H9 (cell line): ENCODE results near the gene NEDD4. TPM values are rescaled to one million over a fixed set of nuclear protein-coding genes. Genes with fewer than 3 reads are reported as not detected.
"Not testable (repeated sequence)": the region's sequence is repeated elsewhere in the genome, so short reads cannot be mapped to it uniquely, and the experiment has no call there.

ENCODE experiments used
- DNase-seq: peaks from one replicate; pipeline ENCODE4 v3.0.0-alpha.2; 2017
- H2AFZ ChIP-seq: one replicate; pipeline ENCODE4 v1.6.1; 2013; ENCODE audit warnings: mild to moderate bottlenecking, low read length, control low read depth, moderate library complexity
- H2AK5ac ChIP-seq: 2 replicates; pipeline ENCODE4 v1.6.1; 2013; ENCODE audit warnings: low read length, control low read depth, mixed read lengths; ENCODE audit not compliant: insufficient read length
- H2BK120ac ChIP-seq: one replicate; pipeline ENCODE4 v1.6.1; 2013; ENCODE audit warnings: low read depth, mild to moderate bottlenecking, low read length, control low read depth, inconsistent platforms; ENCODE audit not compliant: poor library complexity, severe bottlenecking
- H2BK12ac ChIP-seq: 2 replicates; pipeline ENCODE4 v1.6.1; 2013; ENCODE audit warnings: low read length, control low read depth, mixed read lengths, low read depth; ENCODE audit not compliant: insufficient read length
- H2BK15ac ChIP-seq: 2 replicates; pipeline ENCODE4 v1.6.1; 2013; ENCODE audit warnings: low read depth, low read length, control low read depth
- H2BK20ac ChIP-seq: one replicate; pipeline ENCODE4 v1.6.1; 2013; ENCODE audit warnings: low read depth, mild to moderate bottlenecking, low read length, control low read depth, inconsistent platforms; ENCODE audit not compliant: poor library complexity, severe bottlenecking
- H2BK5ac ChIP-seq: 2 replicates; pipeline ENCODE4 v1.6.1; 2013; ENCODE audit warnings: low read length, control low read depth, mixed read lengths; ENCODE audit not compliant: insufficient read length
- H3K14ac ChIP-seq: 2 replicates; pipeline ENCODE4 v1.6.1; 2013; ENCODE audit warnings: low read length, control low read depth; ENCODE audit not compliant: insufficient read depth
- H3K18ac ChIP-seq: 2 replicates; pipeline ENCODE4 v1.6.1; 2013; ENCODE audit warnings: low read depth, mild to moderate bottlenecking, mixed read lengths, low read length, control low read depth; ENCODE audit not compliant: insufficient read length
- H3K23ac ChIP-seq: 2 replicates; pipeline ENCODE4 v1.6.1; 2013; ENCODE audit warnings: low read length, control low read depth, mixed read lengths, low read depth; ENCODE audit not compliant: insufficient read length
- H3K23me2 ChIP-seq: 2 replicates; pipeline ENCODE4 v1.6.1; 2013; ENCODE audit warnings: low read depth, mild to moderate bottlenecking, mixed read lengths, low read length, control low read depth; ENCODE audit not compliant: insufficient read length, poor library complexity, severe bottlenecking
- H3K27ac ChIP-seq: 2 replicates; pipeline ENCODE4 v1.5.1; 2013; ENCODE audit warnings: low read length, control low read depth, mixed read lengths, low read depth; ENCODE audit not compliant: insufficient read length
- H3K27me3 ChIP-seq: 2 replicates; pipeline ENCODE4 v1.6.1; 2013; ENCODE audit warnings: low read length, control low read depth, inconsistent platforms; ENCODE audit not compliant: insufficient read depth
- H3K4ac ChIP-seq: 2 replicates; pipeline ENCODE4 v1.6.1; 2013; ENCODE audit warnings: low read depth, mild to moderate bottlenecking, control low read depth, inconsistent platforms, low read length, moderate library complexity
- H3K4me1 ChIP-seq: 2 replicates; pipeline ENCODE4 v1.6.1; 2013; ENCODE audit warnings: low read length, control low read depth, inconsistent platforms; ENCODE audit not compliant: insufficient read depth
- H3K4me2 ChIP-seq: 2 replicates; pipeline ENCODE4 v1.6.1; 2013; ENCODE audit warnings: low read length, control low read depth, mixed read lengths; ENCODE audit not compliant: insufficient read length, insufficient read depth
- H3K56ac ChIP-seq: 2 replicates; pipeline ENCODE4 v1.6.1; 2013; ENCODE audit warnings: low read depth, mild to moderate bottlenecking, mixed read lengths, low read length, control low read depth; ENCODE audit not compliant: insufficient read length
- H3K79me1 ChIP-seq: 2 replicates; pipeline ENCODE4 v1.6.1; 2013; ENCODE audit warnings: low read depth, mild to moderate bottlenecking, moderate library complexity, low read length, control low read depth, inconsistent platforms; ENCODE audit not compliant: insufficient read depth, poor library complexity, severe bottlenecking
- H3K79me2 ChIP-seq: 2 replicates; pipeline ENCODE4 v1.6.1; 2013; ENCODE audit warnings: low read length, control low read depth, inconsistent platforms; ENCODE audit not compliant: insufficient read depth
- H3K9ac ChIP-seq: 2 replicates; pipeline ENCODE4 v1.6.1; 2013; ENCODE audit warnings: low read length, control low read depth, mixed read lengths; ENCODE audit not compliant: insufficient read length; ENCODE audit errors: extremely low read depth
- H3K9me3 ChIP-seq: one replicate; pipeline ENCODE4 v1.6.1; 2013; ENCODE audit warnings: low read depth, low read length, inconsistent platforms; ENCODE audit not compliant: control insufficient read depth
- H3T11ph ChIP-seq: one replicate; pipeline ENCODE4 v1.6.1; 2013; ENCODE audit warnings: mild to moderate bottlenecking, low read length, control low read depth, inconsistent platforms
- H4K20me1 ChIP-seq: one replicate; pipeline ENCODE4 v1.6.1; 2013; ENCODE audit not compliant: control insufficient read depth, insufficient read length, insufficient read depth
- H4K5ac ChIP-seq: 2 replicates; pipeline ENCODE4 v1.6.1; 2013; ENCODE audit warnings: low read depth, mild to moderate bottlenecking, mixed read lengths, low read length, control low read depth; ENCODE audit not compliant: insufficient read length
- H4K8ac ChIP-seq: replicated peaks from 2 replicates; pipeline ENCODE4 v1.6.1; 2013; ENCODE audit warnings: low read length, control low read depth, mixed read lengths, low read depth; ENCODE audit not compliant: insufficient read length
- H4K91ac ChIP-seq: 2 replicates; pipeline ENCODE4 v1.6.1; 2013; ENCODE audit warnings: low read depth, mild to moderate bottlenecking, moderate library complexity, mixed read lengths, low read length, control low read depth; ENCODE audit not compliant: insufficient read length
- H3K27ac Mint-ChIP-seq, 3 experiments: 2 replicates in 2 of 3; 3 replicates in 1 of 3; pipeline ENCODE4 v1.8.0; 2020 to 2021; ENCODE audit warnings: mixed read lengths in 3 of 3, mild to moderate bottlenecking in 1 of 3, moderate library complexity in 1 of 3
- H3K27me3 Mint-ChIP-seq: 2 replicates; pipeline ENCODE4 v1.8.0; 2021; ENCODE audit warnings: low read depth, mild to moderate bottlenecking, moderate library complexity, mixed read lengths
- H3K36me3 Mint-ChIP-seq, 3 experiments: 2 replicates in 2 of 3; 3 replicates in 1 of 3; pipeline ENCODE4 v1.8.0; 2020 to 2021; ENCODE audit warnings: low read depth in 3 of 3, mixed read lengths in 3 of 3; ENCODE audit not compliant: insufficient read depth in 1 of 3
- H3K4me1 Mint-ChIP-seq, 2 experiments: 2 replicates each; pipeline ENCODE4 v1.8.0; 2020; ENCODE audit warnings: mixed read lengths in 2 of 2
- H3K4me3 Mint-ChIP-seq, 2 experiments: 2 replicates in 1 of 2; 3 replicates in 1 of 2; pipeline ENCODE4 v1.8.0; 2020 to 2021; ENCODE audit warnings: mild to moderate bottlenecking in 2 of 2, mixed read lengths in 2 of 2, moderate library complexity in 1 of 2
- H3K9me3 Mint-ChIP-seq, 2 experiments: 2 replicates in 1 of 2; 3 replicates in 1 of 2; pipeline ENCODE4 v1.8.0; 2020; ENCODE audit warnings: mild to moderate bottlenecking in 2 of 2, mixed read lengths in 2 of 2, moderate library complexity in 1 of 2
- WGBS: extraction: QIAGEN DNeasy Blood & Tissue Kit; methylation state at CpG from one replicate; pipeline ENCODE4 v1.1.7; 2013; ENCODE audit warnings: missing lambda C conversion rate, low lambda C conversion rate, mixed read lengths; ENCODE audit not compliant: insufficient read length; ENCODE audit errors: extremely low coverage; 5-methylcytosine and 5-hydroxymethylcytosine counted together
- total RNA-seq: library from RNA; stranded (reverse); gene quantifications from 2 replicates; pipeline ENCODE4 v1.2.1, GENCODE V29; 2021

The NEDD4 gene
- total RNA-seq, 1 experiment from 2014 or later = 9.6 TPM

GRCh38 chr15:55944606-55945005 is 48.8 kb downstream of the NEDD4 start:
- H3K23me2 ChIP-seq, H3K4me1 ChIP-seq, H3K27ac Mint-ChIP-seq, H3K9me3 ChIP-seq, H3K27me3 ChIP-seq, H3K27ac ChIP-seq, H4K91ac ChIP-seq, H3K4me2 ChIP-seq, H3K4ac ChIP-seq, H2BK20ac ChIP-seq, H3K27me3 Mint-ChIP-seq, H2BK120ac ChIP-seq, H4K5ac ChIP-seq, H2BK12ac ChIP-seq, H3K14ac ChIP-seq, H2AK5ac ChIP-seq, H3K4me3 Mint-ChIP-seq, H3K9ac ChIP-seq, H3K79me2 ChIP-seq, H4K8ac ChIP-seq, H4K20me1 ChIP-seq, H2BK15ac ChIP-seq, H3K23ac ChIP-seq, H3K79me1 ChIP-seq, H2BK5ac ChIP-seq, H3K18ac ChIP-seq, H3K4me1 Mint-ChIP-seq, H3K56ac ChIP-seq, H2AFZ ChIP-seq, H3T11ph ChIP-seq, DNase-seq: not testable (repeated sequence)
- peaks cover 4 to 12% of the 10 kb centered on the region in 2 experiments; a peak in 4 of 5 replicates for H3K9me3 Mint-ChIP-seq
- H3K36me3 Mint-ChIP-seq = peaks cover 0 to 10% (median 5%) of the 10 kb centered on the region in 3 experiments; a peak in 5 of 7 replicates
- no CpG with 5 or more reads among the region's 2 CpGs for WGBS
